Posterior vena cava (tissue), 2 donors: ENCODE results near the gene UNC13A. TPM values are rescaled to one million over a fixed set of nuclear protein-coding genes. Genes with fewer than 3 reads are reported as not detected.

Experiments used
- DNase-seq: peaks from one replicate; pipeline ENCODE4 v3.0.0-alpha.2; 2020; ENCODE audit warnings: low spot score
- intact Hi-C, 2 donors: fragments of 100-400 bp; cut with DNase I; formaldehyde crosslinking; loops; one replicate each; pipeline versions ENCODE4 v1.14.1 to v1.14.2; 2022 to 2023
- total RNA-seq, 2 donors: library from RNA; stranded (reverse); fragmentation: NEBNext Ultra II Directional; extraction: Animal tissue kit (Norgen Biotek cat#: 25700); gene quantifications; one replicate each; pipeline ENCODE4 v1.2.1, GENCODE V29; 2021
- donor health status: DM: yes; HTN: yes; CAD: no.
- donor health status: DM: yes; HTN: yes; CAD: no.

The UNC13A gene
- total RNA-seq, 2 donors from 2014 or later: 0.14 to 0.60 TPM

- no peak for DNase-seq
- intact Hi-C loops: no loop called here
Observed at GRCh38 chr19:17678836-17679235, 9.3 kb downstream of the UNC13A start.

- intact Hi-C loops: no loop called here
- DNase-seq: no peak
Observed at GRCh38 chr19:17677002-17677401, 11.2 kb downstream of the UNC13A start.

DNA sequence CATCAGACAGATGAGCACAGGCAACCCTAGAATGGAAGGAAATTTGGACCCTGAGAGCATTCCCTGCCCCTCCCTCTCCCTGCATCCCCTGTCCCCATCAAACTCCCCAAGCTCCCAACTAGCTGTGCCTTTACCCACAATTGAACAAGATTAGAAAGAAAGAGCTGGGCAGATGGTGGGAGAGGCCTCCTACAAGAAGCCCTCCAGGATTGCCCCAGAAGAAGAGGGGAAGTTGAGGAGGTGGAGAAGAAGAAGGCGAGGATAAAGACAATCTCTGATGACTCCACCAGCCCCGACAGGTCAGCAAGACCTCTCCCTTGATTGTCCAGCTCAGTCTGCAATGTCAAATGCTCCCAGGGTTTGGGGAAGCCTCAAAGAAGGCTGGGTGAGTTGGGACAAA is 11.9 kb downstream of the UNC13A start:
- DNase-seq: no peak
- intact Hi-C loops: no loop called here

DNA sequence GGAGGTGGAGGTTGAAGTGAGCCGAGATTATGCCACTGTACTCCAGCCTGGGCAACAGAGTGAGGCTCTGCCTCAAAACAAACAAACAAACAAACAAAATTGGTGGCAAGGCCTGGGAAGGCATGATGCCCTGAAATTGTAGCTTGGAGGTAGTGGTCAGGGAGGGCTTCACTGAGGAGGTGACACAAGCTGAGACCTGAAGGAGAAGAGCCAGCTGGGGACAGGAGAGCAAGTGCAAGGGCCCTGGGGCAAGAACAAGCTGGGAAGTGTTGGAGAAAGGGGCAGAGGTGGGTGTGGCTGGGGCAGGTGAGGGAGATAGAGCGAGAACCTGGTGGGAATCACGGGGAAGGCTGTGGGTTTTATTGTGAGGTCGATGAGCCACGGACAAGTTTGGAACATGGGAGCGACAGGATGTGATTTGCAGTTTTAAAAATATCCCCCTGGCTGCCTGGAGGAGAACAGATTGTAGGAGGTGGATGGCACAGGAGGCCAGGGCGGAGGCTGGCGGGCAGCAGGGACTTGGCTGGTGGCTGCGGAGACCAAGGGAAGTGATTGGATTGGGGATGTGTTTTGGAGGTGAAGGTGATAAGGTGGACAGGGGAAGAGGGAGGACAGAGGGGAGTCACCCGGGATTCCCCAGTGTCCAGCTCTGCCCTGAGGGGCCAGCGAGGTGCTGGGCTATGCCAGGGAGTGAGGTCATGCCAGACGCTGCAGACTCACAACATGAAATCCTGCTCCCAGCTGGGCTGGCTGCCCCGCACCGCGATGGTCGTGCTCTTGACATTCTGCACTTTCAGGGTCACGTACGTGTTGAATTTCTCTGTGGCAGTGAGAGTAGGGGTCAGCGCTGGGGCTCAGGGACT is 14.0 kb downstream of the UNC13A start:
- intact Hi-C loops: no loop called here

DNA sequence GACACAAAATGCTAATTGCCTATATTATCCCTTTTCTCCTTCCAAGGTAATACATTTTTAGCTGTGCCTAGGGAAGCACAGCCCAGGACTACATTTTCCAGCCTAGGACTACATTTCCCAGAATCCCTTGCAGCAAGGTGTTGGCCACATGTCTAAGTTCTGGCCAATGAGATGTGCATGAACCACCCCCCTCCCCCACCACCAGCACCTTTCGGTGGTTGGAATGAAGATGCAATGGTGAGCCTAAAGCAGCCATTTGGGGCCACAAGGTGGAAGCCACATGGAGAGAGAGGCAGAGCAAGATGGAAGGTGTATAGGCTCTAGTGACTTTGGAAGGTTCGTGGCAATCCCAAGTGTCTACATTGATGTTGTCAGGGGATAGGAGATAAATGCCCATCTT is 16.2 kb downstream of the UNC13A start:
- intact Hi-C loops: no loop called here
- no peak for DNase-seq

More for the DNA sequence above, 14.0 kb downstream of the UNC13A start:
- no peak for DNase-seq

GRCh38 chr19:17669419-17669818 is 18.7 kb downstream of the UNC13A start:
- DNase-seq: no peak
- intact Hi-C loops: no loop called here

- intact Hi-C loops: no loop called here
- DNase-seq: no peak
Observed at GRCh38 chr19:17665058-17665457, 23.1 kb downstream of the UNC13A start.

DNA sequence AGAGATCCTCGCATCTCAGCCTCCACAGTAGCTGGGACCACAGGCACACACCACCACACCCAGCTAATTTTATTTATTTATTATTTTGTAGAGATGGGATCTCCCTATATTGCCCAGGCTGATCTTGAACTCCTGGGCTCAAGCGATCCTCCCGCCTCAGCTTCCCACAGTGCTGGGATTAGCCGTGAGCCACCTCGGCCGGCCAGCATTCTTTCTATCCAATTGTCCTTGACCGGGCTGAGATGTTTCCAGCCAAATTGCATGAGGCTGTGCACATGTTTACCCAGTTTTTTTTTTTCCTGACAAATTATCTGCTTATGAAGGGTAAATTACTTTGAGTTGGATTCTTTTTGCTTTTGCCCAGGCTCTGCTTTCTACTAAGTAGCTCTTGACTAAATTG is 28.2 kb downstream of the UNC13A start:
- intact Hi-C loops: no loop called here
- DNase-seq: no peak

GRCh38 chr19:17658666-17659065 is 29.5 kb downstream of the UNC13A start:
- DNase-seq: no peak
- intact Hi-C loops: no loop called here

DNA sequence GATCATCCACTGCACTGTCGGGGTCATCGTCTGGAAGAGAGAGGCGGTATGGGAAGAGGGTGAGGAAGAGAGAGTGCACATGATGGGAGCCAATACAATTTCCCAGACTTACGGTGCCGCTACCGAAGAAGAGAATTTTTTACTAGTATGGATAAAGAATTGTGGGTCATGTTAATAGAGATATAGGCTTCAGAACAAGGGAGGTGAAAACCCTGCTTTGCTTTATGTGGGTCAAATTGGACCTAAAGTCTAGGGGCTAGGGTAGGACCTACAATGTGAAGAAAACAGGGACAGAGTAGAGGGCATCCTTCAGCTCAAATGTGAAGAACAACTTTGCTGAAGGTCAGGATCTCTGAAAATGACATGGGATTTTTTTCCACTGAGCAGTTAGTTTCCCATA is 29.9 kb downstream of the UNC13A start:
- DNase-seq: no peak
- intact Hi-C loops: no loop called here

DNA sequence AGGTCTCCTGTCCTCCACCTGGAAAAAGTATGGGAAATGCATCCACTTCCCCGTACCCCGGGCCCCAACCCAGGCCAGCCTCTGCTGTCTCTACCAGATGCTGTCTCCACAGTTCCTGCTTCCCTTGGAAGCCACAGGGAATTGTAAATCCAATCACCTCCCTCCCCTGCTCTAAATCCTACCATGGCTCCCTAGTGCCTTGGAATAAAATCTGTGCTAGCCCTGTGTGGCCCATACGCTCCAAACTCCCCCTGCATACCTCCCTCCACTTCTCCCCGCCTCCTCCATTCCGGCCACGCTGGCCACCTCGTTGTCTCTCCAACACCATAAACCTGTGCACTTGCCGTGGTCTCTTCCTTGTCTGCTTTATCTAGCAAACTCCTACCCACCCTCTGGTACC is 31.2 kb downstream of the UNC13A start:
- intact Hi-C loops: no loop called here
- no peak for DNase-seq

DNA sequence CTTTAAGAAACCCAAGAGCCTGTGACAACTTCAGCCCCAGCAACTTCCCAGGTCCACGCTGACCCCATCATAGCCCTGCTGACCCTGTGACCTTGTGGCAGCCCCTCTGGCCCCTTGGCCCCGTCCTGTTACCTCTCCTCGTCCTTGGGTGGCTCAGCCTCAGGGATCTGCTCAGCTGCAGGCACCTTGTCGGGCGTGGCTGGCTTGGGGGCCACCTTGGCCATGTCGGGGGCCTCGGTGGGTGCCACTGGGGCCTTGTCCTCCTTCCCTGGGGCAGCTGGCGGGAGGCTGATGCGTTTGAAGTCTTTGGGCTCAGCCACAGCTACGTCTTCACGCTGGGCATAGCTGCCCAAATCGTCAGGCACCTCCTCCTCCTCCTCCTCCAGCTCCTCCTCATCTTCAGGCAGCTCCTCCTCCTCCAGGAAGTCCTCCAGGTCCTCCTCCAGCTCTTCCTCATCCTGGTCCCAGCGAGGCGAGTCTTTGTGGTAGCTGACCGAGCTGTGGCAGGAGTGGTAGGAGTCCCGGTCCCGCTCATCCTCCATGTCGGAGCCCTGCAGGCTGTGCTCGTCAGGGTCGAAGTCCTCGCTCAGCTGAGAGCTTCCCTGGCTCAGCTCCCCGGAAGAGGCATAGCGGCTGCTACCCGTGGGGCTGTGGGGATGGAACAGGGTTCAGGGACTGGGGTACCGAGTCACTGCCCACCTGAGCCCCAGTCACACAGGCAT is 32.2 kb downstream of the UNC13A start:
- no peak for DNase-seq
- intact Hi-C loops: no loop called here

DNA sequence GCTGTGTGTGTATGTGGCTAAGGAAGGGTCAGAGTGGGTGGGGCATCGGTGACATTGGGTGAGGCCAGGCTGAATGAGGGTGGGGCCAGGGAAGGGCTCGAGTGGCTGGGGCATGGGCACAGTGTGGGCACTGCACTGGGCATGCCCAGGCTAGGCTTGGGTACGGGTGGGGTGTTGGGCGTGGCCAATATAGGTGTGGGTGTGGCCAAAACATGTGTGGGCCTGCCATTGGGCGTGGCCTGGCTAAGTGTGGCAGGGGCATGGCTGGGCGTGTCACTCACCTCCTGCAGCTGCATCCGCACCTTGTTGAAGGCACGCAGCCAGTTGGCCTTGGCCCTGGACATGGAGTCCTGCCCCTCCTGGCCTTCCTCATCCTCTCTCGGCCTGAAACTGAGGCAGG is 33.2 kb downstream of the UNC13A start:
- no peak for DNase-seq
- intact Hi-C loops: no loop called here

DNA sequence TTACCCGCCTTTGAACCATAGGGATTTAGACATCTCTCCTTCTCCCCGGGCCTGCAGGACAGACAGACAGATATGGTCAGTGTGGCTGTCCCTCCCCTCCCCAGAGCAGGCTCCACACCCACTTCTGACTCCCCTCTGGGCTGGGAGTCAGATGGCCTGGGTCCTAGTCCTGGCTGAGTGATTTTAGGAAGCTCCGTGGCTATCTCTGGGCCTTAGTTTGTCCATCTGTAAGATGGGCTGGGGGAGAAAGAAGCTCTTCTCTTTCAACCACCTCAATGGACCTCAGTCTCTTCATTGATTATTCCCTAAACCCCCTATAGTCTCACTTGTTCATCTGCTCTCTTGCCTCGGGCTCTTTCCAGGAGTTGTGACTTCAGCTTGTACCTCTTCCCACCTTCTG is 35.5 kb downstream of the UNC13A start:
- no peak for DNase-seq
- intact Hi-C loops: no loop called here

DNA sequence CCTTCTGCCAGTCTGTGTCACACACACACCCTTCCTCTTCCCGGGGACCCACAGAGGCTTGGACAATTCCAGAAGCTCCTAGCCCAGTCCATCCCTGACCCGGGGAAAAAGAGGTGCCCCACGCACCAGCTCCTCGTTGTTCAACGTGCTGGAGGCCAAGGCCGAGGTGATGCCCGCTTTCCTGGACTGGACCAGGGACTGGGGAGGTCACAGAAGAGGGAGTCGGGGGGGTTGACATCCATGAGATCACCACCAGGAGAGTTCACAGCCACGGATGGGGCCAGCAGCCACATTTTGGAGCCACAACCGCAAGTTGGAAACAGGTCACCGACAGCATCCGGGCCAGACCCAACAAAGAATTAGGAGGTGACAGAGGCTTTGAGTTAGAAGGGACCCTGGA is 39.4 kb downstream of the UNC13A start:
- intact Hi-C loops: no loop called here
- DNase-seq: no peak

- intact Hi-C loops: no loop called here
- DNase-seq: no peak
Observed at GRCh38 chr19:17648097-17648660, 40.0 kb downstream of the UNC13A start.

DNA sequence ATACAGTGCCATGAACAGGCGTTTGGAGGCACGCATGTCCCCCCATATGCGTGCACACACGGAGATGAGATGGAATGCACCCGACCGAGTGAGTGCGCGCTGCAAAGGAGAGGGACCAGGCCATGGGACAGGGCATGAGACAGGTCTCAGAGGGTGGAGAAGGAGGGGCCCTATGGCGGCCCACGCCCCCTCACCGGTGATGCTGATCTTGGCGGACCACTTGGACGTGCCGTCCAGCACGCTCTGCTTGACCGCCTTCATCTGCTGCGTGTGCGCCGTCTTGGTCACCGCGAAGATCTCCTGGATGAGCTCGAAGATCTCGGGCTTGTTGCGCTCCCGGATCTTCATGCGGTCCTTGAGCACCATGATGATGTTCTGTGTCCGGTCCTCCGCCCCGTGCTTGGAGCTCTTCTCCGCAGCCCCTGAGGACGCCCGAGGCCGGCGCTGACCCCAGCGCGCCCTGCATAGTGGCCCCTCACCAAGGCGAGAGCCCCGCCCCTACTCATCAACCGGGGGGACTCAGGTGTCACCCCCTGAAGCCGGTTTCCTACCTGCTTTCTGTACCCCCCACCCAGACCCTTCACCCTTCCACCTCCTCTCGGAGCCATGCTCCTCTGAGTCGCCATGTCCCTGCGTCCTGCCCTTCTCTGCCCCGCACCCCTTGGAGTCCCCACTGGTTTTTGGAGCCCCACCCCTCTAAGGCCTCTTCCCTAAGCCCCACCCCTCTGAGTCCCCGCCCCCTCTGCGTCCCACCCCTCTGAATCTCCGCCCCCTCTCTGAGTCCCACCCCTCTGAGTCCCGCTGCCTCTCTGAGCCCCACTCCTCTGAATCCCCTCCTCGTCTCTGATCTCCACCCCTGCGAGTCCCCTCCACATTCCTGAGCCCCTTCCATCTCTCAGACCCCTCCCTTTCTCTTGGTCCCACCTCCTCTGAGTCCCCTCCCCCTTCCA is 40.8 kb downstream of the UNC13A start:
- no peak for DNase-seq
- intact Hi-C loops: no loop called here

DNA sequence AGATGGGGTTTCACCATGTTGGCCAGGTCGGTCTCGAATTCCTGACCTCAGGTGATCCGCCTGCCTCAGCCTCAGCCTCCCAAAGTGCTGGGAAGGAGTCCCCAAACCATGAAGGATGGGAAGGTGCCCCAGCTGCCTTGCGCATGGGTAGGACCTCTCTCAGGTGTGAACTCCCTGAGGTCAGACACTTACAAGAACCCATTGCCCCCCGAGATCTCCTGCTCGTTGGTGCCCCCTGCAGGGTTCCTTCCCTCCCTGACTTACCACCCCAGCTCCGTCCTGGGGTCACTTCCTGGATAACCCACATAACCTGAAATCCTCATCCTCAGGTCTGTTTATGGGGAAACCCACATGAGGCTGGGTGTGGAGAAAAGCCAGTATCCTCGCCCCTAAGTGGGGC is 41.7 kb downstream of the UNC13A start:
- no peak for DNase-seq
- intact Hi-C loops: no loop called here

DNA sequence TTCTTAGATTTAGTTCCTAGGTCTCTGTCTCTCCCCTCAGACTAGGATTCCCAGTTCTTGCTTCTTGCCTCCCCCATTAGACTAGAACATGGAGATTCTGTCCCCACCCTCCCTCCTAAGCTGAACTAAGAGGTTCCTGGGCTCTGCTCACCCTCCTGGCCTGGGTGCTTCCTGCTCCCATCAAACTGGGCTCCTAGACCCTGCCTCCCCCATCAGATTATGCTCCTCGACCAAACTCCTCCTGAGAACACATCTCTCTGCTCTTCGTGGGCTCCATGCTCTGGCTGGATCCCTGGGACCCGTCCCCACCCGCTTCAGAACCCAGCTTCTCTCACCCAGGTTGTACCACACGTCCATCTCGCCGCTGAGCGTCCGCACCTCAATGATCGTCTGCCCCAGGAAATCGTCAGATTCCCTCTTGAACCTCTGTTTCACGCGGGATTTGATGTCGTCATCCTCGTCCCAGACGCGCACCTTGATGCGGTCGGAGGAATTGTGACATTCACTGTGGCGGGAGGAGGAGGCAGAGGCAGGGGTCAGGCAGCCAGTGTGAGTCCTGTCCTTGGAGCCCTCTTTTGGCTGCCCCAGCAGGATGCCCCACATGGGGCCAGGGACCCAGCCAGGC is 42.7 kb downstream of the UNC13A start:
- DNase-seq: no peak
- intact Hi-C loops: no loop called here
